H9 (cell line): Measurements from ENCODE around the gene CCDC141. TPM values are rescaled to one million over a fixed set of nuclear protein-coding genes. Genes with fewer than 3 reads are reported as not detected.

ENCODE experiments used
- DNase-seq: peaks from one replicate; pipeline ENCODE4 v3.0.0-alpha.2; 2017
- H2AFZ ChIP-seq: one replicate; pipeline ENCODE4 v1.6.1; 2013; ENCODE audit warnings: mild to moderate bottlenecking, low read length, control low read depth, moderate library complexity
- H2AK5ac ChIP-seq: 2 replicates; pipeline ENCODE4 v1.6.1; 2013; ENCODE audit warnings: low read length, control low read depth, mixed read lengths; ENCODE audit not compliant: insufficient read length
- H2BK120ac ChIP-seq: one replicate; pipeline ENCODE4 v1.6.1; 2013; ENCODE audit warnings: low read depth, mild to moderate bottlenecking, low read length, control low read depth, inconsistent platforms; ENCODE audit not compliant: poor library complexity, severe bottlenecking
- H2BK12ac ChIP-seq: 2 replicates; pipeline ENCODE4 v1.6.1; 2013; ENCODE audit warnings: low read length, control low read depth, mixed read lengths, low read depth; ENCODE audit not compliant: insufficient read length
- H2BK15ac ChIP-seq: 2 replicates; pipeline ENCODE4 v1.6.1; 2013; ENCODE audit warnings: low read depth, low read length, control low read depth
- H2BK20ac ChIP-seq: one replicate; pipeline ENCODE4 v1.6.1; 2013; ENCODE audit warnings: low read depth, mild to moderate bottlenecking, low read length, control low read depth, inconsistent platforms; ENCODE audit not compliant: poor library complexity, severe bottlenecking
- H2BK5ac ChIP-seq: 2 replicates; pipeline ENCODE4 v1.6.1; 2013; ENCODE audit warnings: low read length, control low read depth, mixed read lengths; ENCODE audit not compliant: insufficient read length
- H3K14ac ChIP-seq: 2 replicates; pipeline ENCODE4 v1.6.1; 2013; ENCODE audit warnings: low read length, control low read depth; ENCODE audit not compliant: insufficient read depth
- H3K18ac ChIP-seq: 2 replicates; pipeline ENCODE4 v1.6.1; 2013; ENCODE audit warnings: low read depth, mild to moderate bottlenecking, mixed read lengths, low read length, control low read depth; ENCODE audit not compliant: insufficient read length
- H3K23ac ChIP-seq: 2 replicates; pipeline ENCODE4 v1.6.1; 2013; ENCODE audit warnings: low read length, control low read depth, mixed read lengths, low read depth; ENCODE audit not compliant: insufficient read length
- H3K23me2 ChIP-seq: 2 replicates; pipeline ENCODE4 v1.6.1; 2013; ENCODE audit warnings: low read depth, mild to moderate bottlenecking, mixed read lengths, low read length, control low read depth; ENCODE audit not compliant: insufficient read length, poor library complexity, severe bottlenecking
- H3K27ac ChIP-seq: 2 replicates; pipeline ENCODE4 v1.5.1; 2013; ENCODE audit warnings: low read length, control low read depth, mixed read lengths, low read depth; ENCODE audit not compliant: insufficient read length
- H3K27me3 ChIP-seq: 2 replicates; pipeline ENCODE4 v1.6.1; 2013; ENCODE audit warnings: low read length, control low read depth, inconsistent platforms; ENCODE audit not compliant: insufficient read depth
- H3K4ac ChIP-seq: 2 replicates; pipeline ENCODE4 v1.6.1; 2013; ENCODE audit warnings: low read depth, mild to moderate bottlenecking, control low read depth, inconsistent platforms, low read length, moderate library complexity
- H3K4me1 ChIP-seq: 2 replicates; pipeline ENCODE4 v1.6.1; 2013; ENCODE audit warnings: low read length, control low read depth, inconsistent platforms; ENCODE audit not compliant: insufficient read depth
- H3K4me2 ChIP-seq: 2 replicates; pipeline ENCODE4 v1.6.1; 2013; ENCODE audit warnings: low read length, control low read depth, mixed read lengths; ENCODE audit not compliant: insufficient read length, insufficient read depth
- H3K56ac ChIP-seq: 2 replicates; pipeline ENCODE4 v1.6.1; 2013; ENCODE audit warnings: low read depth, mild to moderate bottlenecking, mixed read lengths, low read length, control low read depth; ENCODE audit not compliant: insufficient read length
- H3K79me1 ChIP-seq: 2 replicates; pipeline ENCODE4 v1.6.1; 2013; ENCODE audit warnings: low read depth, mild to moderate bottlenecking, moderate library complexity, low read length, control low read depth, inconsistent platforms; ENCODE audit not compliant: insufficient read depth, poor library complexity, severe bottlenecking
- H3K79me2 ChIP-seq: 2 replicates; pipeline ENCODE4 v1.6.1; 2013; ENCODE audit warnings: low read length, control low read depth, inconsistent platforms; ENCODE audit not compliant: insufficient read depth
- H3K9ac ChIP-seq: 2 replicates; pipeline ENCODE4 v1.6.1; 2013; ENCODE audit warnings: low read length, control low read depth, mixed read lengths; ENCODE audit not compliant: insufficient read length; ENCODE audit errors: extremely low read depth
- H3K9me3 ChIP-seq: one replicate; pipeline ENCODE4 v1.6.1; 2013; ENCODE audit warnings: low read depth, low read length, inconsistent platforms; ENCODE audit not compliant: control insufficient read depth
- H3T11ph ChIP-seq: one replicate; pipeline ENCODE4 v1.6.1; 2013; ENCODE audit warnings: mild to moderate bottlenecking, low read length, control low read depth, inconsistent platforms
- H4K20me1 ChIP-seq: one replicate; pipeline ENCODE4 v1.6.1; 2013; ENCODE audit not compliant: control insufficient read depth, insufficient read length, insufficient read depth
- H4K5ac ChIP-seq: 2 replicates; pipeline ENCODE4 v1.6.1; 2013; ENCODE audit warnings: low read depth, mild to moderate bottlenecking, mixed read lengths, low read length, control low read depth; ENCODE audit not compliant: insufficient read length
- H4K8ac ChIP-seq: replicated peaks from 2 replicates; pipeline ENCODE4 v1.6.1; 2013; ENCODE audit warnings: low read length, control low read depth, mixed read lengths, low read depth; ENCODE audit not compliant: insufficient read length
- H4K91ac ChIP-seq: 2 replicates; pipeline ENCODE4 v1.6.1; 2013; ENCODE audit warnings: low read depth, mild to moderate bottlenecking, moderate library complexity, mixed read lengths, low read length, control low read depth; ENCODE audit not compliant: insufficient read length
- H3K27ac Mint-ChIP-seq, 3 experiments: 2 replicates in 2 of 3; 3 replicates in 1 of 3; pipeline ENCODE4 v1.8.0; 2020 to 2021; ENCODE audit warnings: mixed read lengths in 3 of 3, mild to moderate bottlenecking in 1 of 3, moderate library complexity in 1 of 3
- H3K27me3 Mint-ChIP-seq: 2 replicates; pipeline ENCODE4 v1.8.0; 2021; ENCODE audit warnings: low read depth, mild to moderate bottlenecking, moderate library complexity, mixed read lengths
- H3K36me3 Mint-ChIP-seq, 3 experiments: 2 replicates in 2 of 3; 3 replicates in 1 of 3; pipeline ENCODE4 v1.8.0; 2020 to 2021; ENCODE audit warnings: low read depth in 3 of 3, mixed read lengths in 3 of 3; ENCODE audit not compliant: insufficient read depth in 1 of 3
- H3K4me1 Mint-ChIP-seq, 2 experiments: 2 replicates each; pipeline ENCODE4 v1.8.0; 2020; ENCODE audit warnings: mixed read lengths in 2 of 2
- H3K4me3 Mint-ChIP-seq, 2 experiments: 2 replicates in 1 of 2; 3 replicates in 1 of 2; pipeline ENCODE4 v1.8.0; 2020 to 2021; ENCODE audit warnings: mild to moderate bottlenecking in 2 of 2, mixed read lengths in 2 of 2, moderate library complexity in 1 of 2
- H3K9me3 Mint-ChIP-seq, 2 experiments: 2 replicates in 1 of 2; 3 replicates in 1 of 2; pipeline ENCODE4 v1.8.0; 2020; ENCODE audit warnings: mild to moderate bottlenecking in 2 of 2, mixed read lengths in 2 of 2, moderate library complexity in 1 of 2
- CTCF ChIP-seq: fragments of 200-600 bp; sonication (generic); conservative IDR thresholded peaks from 3 replicates; pipeline ENCODE4 v1.8.0; 2021; ENCODE audit warnings: antibody characterized with exemption, mild to moderate bottlenecking
- WGBS: extraction: QIAGEN DNeasy Blood & Tissue Kit; methylation state at CpG from one replicate; pipeline ENCODE4 v1.1.7; 2013; ENCODE audit warnings: missing lambda C conversion rate, low lambda C conversion rate, mixed read lengths; ENCODE audit not compliant: insufficient read length; ENCODE audit errors: extremely low coverage; 5-methylcytosine and 5-hydroxymethylcytosine counted together
- total RNA-seq: library from RNA; stranded (reverse); gene quantifications from 2 replicates; pipeline ENCODE4 v1.2.1, GENCODE V29; 2021

The CCDC141 gene
- total RNA-seq, 1 experiment from 2014 or later, result 1.0 TPM

GRCh38 chr2:178886006-178886405 is 163.9 kb downstream of the CCDC141 start:
- Mint-ChIP-seq H3K27ac (peak overlapping the region; percentile 59 to 92 (median 62); a peak in 4 of 7 replicates), H3K4me3 (no peak overlapping the region), H3K9me3 (no peaks in the 10 kb centered on the region), H3K27me3 (no peaks in the 10 kb centered on the region), H3K36me3 (no peaks in the 10 kb centered on the region; a peak in 1 of 7 replicates), H3K4me1 (peaks cover 9 to 21% of the 10 kb centered on the region in 2 experiments)
- no peak overlapping the region for H2BK20ac ChIP-seq
- H2BK5ac ChIP-seq, result no peak overlapping the region
- no peak overlapping the region for H3K56ac ChIP-seq
- no peak overlapping the region for H3K27ac ChIP-seq
- H3K18ac ChIP-seq, result no peak overlapping the region
- no peak overlapping the region for H2AK5ac ChIP-seq
- H3K9ac ChIP-seq, result no peak overlapping the region
- no peaks in the 10 kb centered on the region for H3K79me2 ChIP-seq
- no peak overlapping the region for H3K4me2 ChIP-seq
- H3K79me1 ChIP-seq, result no peaks in the 10 kb centered on the region
- H4K5ac ChIP-seq, result no peak overlapping the region
- H2BK12ac ChIP-seq, result no peak overlapping the region
- no peak overlapping the region for H3T11ph ChIP-seq
- no peak overlapping the region for H2BK15ac ChIP-seq
- no peak overlapping the region for H4K91ac ChIP-seq
- no peak overlapping the region for H3K23ac ChIP-seq
- H3K9me3 ChIP-seq, result no peaks in the 10 kb centered on the region
- H2AFZ ChIP-seq, result no peak overlapping the region
- H4K8ac ChIP-seq, result no peak overlapping the region
- no peak for DNase-seq
- H3K4ac ChIP-seq, result no peak overlapping the region
- H3K23me2 ChIP-seq, result no peaks in the 10 kb centered on the region
- H3K14ac ChIP-seq, result no peak overlapping the region
- no CpG with 5 or more reads among the region's 3 CpGs for WGBS
- H4K20me1 ChIP-seq, result no peaks in the 10 kb centered on the region
- TF ChIP-seq CTCF, result no peak
- no peaks in the 10 kb centered on the region for H3K4me1 ChIP-seq
- no peaks in the 10 kb centered on the region for H3K27me3 ChIP-seq
- H2BK120ac ChIP-seq, result no peak overlapping the region
